SU-DHL-6 (cell line): ENCODE measurements around the gene UBASH3B.

Source experiments
- CTCF ChIP-seq: fragments of 200-600 bp; sonication (generic); IDR thresholded peaks from one replicate; pipeline ENCODE4 v1.5.1; 2017; ENCODE audit warnings: antibody characterized with exemption, mild to moderate bottlenecking, low read length, moderate library complexity; ENCODE audit not compliant: insufficient read depth, poor library complexity, severe bottlenecking
- EZH2phosphoT487 ChIP-seq: fragments of 200-600 bp; sonication (generic), shearing (Covaris generic); conservative IDR thresholded peaks from 2 replicates; pipeline ENCODE4 v1.6.1; 2018; ENCODE audit warnings: mild to moderate bottlenecking, antibody characterized with exemption, low read length, moderate library complexity, mixed read lengths

- TF ChIP-seq CTCF (no peak), EZH2phosphoT487 (no peak)
These were observed 157.8 kb downstream of the UBASH3B start for GRCh38 chr11:122813176-122813893.
